Lower leg skin (tissue), 3 donors: ENCODE results near the gene DCAF11.
"Not testable (repeated sequence)": the region's sequence is repeated elsewhere in the genome, so short reads cannot be mapped to it uniquely, and the experiment has no call there.

Source experiments
- CTCF ChIP-seq, 3 donors: fragments of 450-650 bp; IDR thresholded peaks; one replicate each; pipeline ENCODE4 v1.5.1; 2016; ENCODE audit warnings: antibody characterized with exemption in 3 of 3, mild to moderate bottlenecking in 3 of 3, moderate library complexity in 2 of 3
- POLR2A ChIP-seq, 2 donors: fragments of 450-650 bp; IDR thresholded peaks; one replicate each; pipeline ENCODE4 v1.6.1; 2016 to 2017; ENCODE audit warnings: antibody characterized with exemption in 2 of 2, mild to moderate bottlenecking in 1 of 2, moderate library complexity in 1 of 2

GRCh38 chr14:24105609-24106239 is 8.9 kb upstream of the DCAF11 start:
- TF ChIP-seq CTCF, POLR2A (IDR thresholded peaks at IDR 0.05): not testable (repeated sequence)
